ENCODE measurements around the gene AFF2.

The AFF2 gene

DNA sequence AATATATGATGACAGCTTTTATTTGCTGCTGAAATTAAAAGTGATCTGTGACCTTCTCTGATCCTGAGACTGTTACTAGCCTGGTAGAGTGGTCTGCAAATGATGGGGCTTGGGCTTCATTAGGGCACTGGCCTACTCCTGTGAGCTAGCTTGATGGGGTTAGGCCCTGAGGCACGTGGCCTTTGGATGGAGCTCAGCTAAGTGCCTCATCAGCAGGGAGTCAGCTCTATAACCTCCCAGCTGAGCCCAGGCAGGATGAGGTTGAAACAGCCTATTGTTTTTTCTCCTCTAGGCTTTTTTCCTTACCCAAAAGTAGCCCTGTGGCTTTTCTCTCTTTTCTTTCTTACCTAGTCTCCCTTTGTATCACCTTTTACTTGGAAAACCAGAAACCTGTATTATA lies 92.2 kb downstream of the AFF2 start:
- DNase-seq: no peak

DNA sequence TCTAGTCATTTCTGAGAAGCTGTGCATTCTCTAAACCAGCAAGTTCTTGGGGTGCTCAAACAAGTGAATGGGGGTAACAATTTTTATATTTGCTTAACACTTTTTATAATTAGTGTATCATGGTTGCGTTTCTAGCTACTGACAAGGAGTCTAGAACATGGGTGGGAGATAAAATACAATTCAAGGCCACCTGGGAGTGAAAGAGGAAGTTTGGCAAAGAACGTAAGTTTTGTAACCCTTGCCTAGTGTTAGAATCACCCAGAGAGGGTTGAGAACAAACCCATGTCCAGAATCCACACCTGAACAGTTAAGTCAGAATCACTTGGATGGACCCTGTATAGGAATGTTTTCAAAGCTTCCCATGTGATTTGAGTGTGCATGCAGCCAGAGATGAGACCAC lies 92.7 kb downstream of the AFF2 start:
- no peak for DNase-seq

DNA sequence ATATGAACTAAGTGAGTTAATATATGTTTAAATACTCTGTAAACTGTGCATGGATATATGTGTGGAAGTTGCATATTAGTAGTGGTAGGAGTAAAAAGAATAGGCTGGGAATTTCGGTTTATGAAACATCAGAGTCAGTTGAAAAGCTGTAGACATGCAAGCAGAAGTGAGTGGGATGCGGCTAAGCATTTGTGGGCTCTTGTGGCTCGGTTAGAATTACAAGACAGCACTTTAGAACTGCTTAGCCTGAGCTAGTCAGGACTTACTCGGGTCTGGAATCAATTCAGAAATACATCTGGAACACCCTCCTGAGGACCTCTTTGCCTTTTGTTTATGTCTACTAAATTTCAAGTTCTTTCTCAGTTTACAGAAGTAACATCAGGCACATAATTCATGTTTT lies 93.6 kb downstream of the AFF2 start:
- no peak for DNase-seq

DNA sequence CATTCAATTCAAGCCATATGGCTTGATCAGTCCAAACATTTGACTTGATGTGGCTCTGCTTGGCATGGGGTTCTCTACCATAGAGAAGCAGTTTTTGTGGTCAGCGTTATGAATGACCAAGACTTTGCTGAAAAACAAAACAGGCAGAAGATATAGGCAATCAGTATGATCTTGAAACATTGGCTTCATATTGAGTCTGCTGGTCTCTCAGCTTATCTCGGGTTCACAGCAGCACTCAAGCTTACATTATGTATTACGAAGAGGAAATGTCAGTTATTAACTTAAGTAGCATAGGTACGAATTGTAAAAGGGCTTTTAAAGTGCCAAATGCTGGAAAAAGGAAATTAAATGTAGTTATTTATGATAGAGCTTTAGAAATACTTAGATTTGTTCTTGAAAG lies 99.0 kb downstream of the AFF2 start:
- no peak for DNase-seq

DNA sequence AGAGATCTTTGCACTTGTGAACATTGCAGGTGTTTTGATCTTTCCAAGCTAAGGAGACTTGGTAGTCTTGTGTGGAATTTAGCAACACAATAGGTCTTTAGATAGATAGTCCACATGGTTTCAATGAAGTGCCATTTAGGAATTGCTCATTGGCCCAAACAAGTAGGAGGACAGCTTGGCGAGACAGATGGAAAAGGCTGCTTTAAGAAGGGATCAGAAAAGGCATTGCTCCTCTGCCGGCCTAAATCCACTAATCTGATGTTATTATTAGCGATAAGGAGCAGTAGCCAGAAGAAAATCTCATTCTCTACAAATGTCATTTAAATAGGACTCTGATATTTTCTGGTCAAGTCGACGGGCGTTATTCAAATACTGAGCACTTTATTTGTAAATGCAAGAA lies 99.7 kb downstream of the AFF2 start:
- DNase-seq: no peak

DNA sequence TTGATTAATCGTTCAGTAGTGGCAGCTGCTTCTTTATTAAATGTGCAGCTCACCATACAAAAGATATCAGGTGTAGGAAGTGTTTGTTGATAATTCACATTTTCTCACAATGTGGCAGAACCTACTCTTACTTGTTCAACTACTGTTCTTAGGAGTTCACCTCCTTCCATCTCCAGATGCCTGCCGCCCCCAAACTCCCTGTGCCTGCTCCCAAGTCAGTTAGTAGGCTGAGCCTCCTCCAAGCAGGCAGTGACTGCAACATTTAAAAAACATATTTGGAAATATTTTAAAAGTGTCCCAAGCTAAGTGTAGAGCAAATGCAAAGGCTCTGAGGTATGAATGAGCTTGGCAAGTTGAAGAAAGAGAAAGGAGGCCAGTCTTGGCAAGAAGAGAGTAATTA lies 100.2 kb downstream of the AFF2 start:
- DNase-seq: no peak

DNA sequence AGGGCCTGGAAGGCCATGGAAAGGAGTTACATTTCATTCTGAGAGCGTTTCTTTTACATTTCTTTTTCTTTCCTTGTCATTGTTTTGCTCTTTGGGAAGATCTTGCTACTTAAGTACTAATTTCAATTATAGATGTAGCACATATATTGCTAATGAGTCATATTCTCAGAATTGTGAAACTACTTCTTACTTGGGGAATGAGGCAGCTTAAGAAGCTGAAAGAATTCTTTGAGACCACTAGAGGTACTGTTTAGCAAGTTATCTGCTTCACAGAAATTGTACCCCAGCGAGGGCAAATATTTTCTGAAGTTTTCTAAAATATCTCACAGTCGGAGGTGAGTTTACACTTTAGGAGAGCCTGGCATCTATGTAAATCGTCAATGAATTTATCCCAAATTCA lies 100.6 kb downstream of the AFF2 start:
- DNase-seq: no peak

DNA sequence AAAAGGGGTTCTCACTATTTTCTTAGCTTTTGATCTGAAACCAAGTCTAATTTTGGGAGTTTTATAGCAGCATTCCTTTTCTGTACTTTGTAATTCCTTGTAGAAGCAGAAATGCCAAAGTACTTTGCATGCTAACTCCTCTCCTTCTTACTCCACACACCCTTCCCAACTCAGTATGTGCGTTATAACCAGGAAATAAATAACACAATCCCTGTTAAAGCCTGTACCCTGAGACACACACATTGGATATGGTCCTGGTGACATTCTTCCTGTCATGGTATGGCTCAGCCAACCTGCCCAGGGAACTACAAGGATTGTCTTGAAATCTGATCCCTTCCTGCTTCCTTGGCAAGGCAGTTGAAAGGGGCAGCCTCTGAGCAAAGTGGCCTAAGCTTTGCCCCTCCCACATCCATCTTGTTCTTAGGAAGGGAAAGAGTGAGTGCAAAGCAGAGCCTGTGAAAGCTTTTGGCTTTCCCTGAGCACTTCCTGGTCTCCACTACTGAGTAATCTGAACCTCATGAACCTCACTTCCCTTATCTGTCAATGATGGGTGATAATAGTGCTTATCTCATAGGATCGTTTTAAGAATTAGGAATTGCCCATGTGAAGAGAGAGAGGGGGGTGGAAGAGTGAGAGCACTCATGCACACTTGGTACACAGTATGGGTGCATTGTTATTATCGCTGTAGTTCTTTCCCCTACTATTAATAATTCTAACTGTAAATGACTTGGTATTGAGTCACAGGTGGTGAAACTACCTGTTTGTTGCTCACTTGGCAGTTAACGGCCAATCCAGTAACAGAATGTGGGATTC lies 109.3 kb downstream of the AFF2 start:
- no peak for DNase-seq

DNA sequence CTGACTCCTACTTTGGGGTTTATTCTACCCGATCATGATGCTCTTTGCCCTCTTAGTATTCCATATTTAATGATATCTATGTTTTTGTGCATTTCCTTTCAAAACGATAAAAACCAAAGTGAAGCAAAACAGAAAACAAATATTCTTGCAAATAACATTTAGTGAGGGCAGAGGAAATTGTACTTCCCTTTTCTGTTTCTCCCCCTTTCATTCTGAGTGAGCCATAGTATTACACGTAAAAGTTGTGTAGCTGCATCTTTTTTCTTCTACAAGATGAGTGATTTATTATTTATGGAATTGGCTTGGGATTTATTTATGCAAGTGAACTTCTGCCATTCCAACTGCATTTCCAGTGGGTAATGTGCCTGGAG lies 109.9 kb downstream of the AFF2 start:
- DNase-seq: no peak

DNA sequence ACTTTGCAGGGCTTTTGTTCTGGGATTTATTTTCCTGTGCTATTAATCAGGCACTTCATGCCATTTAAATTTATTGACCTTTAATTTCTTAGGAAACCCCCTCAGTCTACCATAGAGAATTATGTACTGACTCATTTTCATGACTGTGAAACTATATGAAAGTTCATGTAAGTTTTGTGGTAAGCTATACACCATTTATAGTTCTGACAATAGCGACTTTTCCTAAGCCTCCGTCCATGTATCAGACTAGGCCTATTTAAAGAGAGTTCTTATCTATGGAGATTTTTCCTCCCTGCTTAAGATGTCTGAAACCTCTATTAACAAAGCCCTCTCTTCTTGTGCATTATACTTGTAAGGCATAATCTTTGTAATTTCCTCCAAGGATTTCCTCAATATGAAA lies 111.6 kb downstream of the AFF2 start:
- no peak for DNase-seq

DNA sequence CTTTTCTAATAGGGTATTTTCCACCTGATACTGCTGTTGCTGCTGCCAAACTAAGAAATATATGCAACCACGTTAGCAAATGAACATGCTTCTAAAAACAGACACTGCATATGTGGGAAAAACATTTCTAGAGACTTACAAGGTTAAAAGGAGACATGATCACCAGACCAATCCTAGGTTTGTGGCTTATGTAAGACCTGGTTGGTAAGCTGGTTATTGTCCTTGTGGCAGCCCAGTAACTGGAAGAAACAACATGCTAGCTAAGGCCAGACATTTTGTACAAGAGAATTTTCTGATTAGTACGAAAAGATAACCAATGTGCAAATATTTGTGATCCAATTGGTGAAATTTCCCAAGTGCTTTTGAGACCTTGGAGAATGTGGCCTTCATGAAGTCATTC lies 112.0 kb downstream of the AFF2 start:
- DNase-seq: no peak

DNA sequence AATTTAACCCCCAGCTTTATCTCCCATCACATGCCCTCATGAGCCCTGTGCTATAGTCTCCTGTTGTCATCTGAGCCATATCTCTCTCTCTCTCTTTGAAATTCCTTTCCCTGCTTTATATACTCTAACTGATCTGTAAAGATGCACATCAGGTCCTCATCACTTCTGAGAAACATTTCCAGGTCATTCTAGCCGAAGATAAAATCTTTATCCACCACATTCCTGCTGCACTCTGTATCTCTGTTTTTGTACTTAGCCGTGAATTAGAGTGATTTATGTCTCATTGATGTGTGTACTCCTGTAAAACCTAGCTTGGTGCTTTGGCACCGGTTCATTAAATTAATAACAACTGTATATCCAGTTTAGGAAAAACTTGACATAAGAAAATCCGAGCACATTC lies 113.2 kb downstream of the AFF2 start:
- no peak for DNase-seq

DNA sequence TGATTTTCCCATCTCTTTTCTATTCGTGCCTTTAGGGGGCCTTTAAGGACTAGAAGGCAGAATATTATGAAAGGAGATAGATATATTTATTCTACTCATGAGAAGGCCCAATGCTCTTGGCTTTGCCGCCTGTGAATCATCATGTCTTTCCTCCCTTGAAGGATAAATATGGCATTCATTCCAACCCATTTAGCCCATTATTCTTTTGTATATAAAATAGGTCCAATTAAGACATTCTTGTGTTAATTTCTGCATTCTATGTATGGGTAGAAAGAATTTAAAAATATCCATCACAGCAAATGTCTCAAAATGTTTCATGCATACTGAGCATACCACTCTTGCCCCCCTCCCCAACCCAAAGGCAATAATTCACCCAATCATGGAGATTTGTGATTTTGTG lies 115.1 kb downstream of the AFF2 start:
- DNase-seq: no peak

DNA sequence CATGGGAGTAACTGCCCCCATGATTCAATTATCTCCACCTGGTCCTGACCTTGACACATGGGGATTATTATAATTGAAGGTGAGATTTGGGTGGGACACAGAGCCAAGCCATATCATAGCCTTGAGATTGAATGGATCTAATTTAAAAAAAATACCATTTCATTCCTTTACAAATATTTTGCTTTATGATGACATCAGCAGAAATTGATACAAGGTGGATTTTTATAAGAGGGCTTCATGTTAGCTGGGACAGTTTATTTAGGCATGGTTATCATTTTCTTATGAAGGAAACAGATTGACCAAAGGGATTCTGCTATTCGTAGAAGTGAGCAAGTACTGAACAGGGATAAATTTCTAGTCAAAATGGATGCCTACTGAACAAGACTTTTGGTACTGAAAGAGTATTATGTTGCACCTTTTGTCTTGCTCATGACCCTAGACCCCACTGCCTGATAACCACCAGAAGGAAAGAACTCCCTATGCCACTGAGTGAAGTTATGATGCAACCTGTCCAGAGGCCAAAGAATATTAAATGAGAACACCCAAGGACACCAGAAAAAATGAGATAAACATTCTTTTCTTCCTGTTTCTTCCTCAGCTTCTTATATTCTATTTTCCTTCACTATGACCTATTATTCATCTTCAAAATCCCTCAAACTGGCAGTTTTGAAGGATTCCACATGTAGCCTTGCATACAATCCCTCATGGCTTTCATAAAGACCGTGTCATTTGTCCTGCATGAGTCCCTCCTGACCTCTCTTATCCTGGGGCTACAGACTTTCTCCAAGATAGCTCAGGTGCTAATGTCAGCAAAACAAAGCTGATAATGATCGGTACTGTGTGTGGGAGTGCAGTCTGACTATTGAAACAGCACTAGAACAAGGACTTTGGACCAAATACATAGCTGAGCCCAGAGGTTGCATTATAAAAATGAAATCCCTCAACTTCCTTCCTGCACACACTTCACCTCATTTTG lies 118.3 kb downstream of the AFF2 start:
- no peak for DNase-seq

DNA sequence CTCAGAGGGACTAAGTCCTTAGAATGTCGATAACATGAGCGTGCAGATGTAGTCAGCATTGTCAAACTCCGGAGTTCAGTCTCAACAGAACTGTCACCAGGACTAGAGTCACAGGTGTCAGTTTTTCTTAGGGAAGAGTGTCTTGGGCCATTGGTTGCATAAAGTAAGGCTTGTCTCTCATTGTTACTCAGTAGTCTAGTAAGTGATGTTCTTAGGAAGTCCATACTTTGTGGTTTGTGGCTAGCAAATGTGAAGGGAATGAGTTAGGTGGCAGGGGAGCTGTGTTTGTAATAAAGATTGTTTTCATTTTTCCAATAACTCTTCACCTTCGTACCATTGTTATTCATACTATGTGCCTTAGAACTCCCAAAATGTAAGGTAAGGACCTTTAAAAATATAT lies 119.6 kb downstream of the AFF2 start:
- no peak for DNase-seq

DNA sequence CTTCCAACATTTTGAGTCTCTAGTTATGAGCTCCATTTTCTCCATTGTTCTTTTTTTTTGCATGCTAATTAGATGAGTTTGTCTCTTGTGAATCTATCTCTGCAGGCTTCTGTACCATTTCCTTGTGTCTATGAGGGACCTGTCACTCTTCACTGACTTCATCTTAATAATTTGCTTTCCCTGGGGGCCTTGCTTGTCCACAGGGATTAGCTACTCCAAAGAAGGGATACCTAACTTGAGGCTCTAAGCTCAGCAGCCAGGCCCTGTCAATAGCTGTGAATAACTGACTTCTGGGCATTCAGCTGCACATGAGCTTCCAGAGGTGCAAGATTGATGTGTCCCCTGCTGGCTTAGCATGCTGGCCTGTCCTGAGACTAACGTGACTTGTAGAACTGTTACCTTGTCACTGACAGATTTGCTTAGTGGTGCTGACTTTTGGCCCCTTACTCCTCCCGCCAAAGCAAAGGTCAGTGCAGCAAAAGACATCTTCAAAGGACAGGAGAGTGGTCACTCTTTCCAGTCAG lies 124.6 kb downstream of the AFF2 start:
- DNase-seq: no peak

DNA sequence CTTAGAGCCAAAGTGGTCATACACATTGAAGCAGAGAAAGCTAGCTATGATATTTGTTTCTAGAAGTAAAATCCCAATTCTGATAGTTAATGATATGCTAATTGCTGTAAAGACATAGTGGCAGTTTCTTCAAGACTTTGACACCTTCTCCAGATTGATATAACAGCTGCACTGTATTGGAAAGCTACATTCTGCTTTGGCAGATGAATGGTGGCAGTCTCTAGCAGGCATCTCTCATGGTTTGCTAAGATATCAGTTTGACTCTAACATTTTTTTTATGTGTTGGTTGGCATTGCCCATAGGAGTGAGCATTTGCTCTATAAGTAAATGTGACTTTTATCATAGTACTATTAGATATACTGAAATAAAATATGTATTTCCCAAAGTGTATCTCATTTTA lies 128.2 kb downstream of the AFF2 start:
- no peak for DNase-seq

DNA sequence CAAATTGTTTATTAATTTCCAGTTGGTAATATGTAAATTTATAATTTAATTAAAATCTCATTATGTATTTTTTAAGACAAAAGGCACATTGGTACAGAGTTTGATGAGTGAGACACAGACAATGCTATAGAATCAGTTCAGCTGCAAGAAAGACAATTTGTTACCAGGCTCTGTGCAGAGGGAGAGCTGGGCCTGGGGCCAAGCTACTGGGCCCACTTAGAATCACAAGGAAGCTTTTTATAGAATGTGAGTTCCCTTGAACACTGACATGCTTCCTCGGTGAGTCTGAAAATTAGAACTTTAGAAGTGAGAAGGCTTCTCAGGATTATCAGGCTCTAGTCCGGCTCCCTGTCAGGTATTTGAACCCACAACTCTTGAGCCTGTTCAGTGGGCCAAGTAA lies 129.0 kb downstream of the AFF2 start:
- no peak for DNase-seq

DNA sequence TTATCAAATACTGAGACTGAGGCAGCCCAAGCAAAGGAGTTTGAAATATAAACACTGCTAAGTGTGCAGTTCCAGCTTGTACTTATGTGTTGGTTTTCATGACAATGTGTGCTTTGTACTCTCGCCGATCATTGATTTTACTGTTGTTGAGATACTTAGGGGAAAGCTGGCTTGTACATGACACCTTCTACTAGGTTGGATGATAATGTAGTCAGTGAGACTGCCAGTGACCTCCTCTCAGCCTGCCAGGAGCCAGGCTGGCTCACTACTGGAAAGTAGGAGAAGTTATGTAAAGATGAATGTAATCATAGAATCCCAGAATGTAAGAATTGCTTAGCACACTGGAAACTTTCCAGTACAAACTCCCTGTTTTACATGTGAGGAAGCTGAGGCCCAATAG lies 132.0 kb downstream of the AFF2 start:
- no peak for DNase-seq

DNA sequence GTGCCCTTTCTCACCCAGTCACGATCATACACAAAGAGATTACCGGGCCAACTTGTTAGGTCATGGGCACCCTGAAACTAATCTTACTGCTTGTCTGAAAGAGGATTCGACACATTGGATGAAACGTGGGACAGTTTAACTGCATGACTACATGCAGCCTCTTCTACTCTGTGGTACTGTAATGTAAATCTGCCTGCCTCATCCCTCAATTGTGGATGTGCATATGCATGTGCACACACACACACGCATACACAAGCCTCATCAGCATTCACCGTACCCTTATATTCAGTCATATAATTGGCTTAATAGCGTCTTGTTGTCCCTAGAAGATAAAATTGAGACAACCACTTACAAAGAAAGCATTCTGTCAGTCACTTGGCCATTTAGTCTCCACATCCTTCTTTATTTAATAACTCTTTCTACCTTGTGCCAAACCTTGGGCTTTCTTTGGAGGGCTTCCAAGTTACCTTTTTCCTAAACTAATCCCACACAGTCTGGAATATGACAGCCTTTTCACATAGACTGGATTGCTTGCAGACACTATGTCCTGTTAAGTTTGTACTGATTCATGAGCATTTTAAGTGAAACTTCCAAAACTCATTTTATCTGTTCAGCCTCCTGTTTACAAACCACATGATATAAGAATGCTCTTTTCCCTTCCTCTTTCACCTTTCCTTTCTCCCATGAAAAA lies 132.9 kb downstream of the AFF2 start:
- no peak for DNase-seq

DNA sequence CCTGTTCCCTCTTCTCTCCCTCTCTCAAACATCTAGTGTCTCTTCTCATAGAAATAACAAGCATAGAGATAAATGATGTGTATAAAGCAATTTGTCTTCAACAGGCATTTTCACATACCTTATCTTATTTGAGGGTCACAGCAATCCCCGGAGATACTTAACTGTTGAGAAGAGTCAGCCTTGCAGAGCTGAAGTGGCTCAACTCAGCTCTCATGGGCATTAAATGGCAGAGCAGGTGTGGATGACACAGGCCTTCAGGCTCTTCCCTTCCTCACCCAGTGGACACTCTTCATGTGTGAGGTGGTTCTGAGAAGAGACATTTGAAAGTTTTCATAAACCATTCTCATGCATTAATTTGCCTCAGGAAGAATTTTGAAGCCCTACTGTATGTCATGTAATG lies 134.2 kb downstream of the AFF2 start:
- DNase-seq: no peak

DNA sequence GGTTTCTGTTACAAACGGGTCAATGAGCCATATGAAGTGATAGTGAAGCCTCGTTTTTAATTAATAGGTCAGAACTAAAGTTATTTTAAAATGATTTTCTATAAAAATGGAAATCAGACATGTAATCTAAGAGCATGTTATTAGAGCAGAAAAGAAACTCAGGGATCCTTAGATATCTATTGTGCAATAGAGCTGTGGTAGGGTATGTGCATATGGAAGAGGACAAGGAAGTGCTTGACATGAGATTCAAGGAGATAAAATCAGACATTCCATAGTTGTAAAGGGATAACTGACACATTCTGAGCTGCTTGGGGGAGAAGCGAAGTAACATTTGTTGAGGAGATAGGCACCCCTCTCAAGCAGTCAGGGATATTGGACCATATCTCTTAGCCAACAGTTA lies 143.0 kb downstream of the AFF2 start:
- DNase-seq: no peak

DNA sequence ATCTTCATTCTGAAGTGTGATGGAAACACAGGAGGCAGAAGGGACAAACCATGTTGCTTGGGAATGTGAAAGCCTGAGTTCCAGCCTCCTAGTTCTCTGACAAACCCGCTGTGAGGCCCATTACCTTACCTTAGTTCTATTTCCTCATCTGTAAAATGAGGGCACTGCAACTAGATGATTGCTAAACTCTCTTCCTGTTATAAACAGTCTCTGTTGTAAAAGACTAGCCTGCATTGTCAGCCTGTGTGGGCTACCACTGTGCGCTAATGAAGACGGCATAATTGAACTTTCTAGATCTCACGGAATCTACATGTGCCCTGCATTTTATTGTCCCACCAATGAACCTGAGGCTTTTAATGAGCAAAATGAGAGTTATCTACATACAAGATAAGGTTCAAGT lies 147.2 kb downstream of the AFF2 start:
- DNase-seq: no peak
